Measurements from ENCODE around the gene MGAT3.

Gene MGAT3

DNA sequence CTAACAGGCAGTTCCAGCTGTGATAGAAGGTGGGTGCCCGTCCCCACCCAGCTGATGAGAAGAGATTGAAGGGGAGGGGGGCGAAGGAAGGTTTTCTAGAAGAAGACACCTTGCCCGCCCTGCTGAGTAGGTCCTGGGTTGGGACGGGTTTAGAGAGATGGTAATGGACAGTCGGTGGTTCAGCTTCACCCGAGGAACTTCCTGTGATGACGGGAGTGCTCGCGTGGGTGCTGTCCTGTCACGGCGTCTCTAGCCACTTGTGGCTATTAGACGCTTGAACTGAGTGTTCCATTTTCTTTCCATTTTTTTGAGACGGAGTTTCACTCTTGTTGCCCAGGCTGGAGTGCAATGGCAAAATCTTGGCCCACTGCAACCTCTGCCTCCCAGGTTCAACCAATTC is 27.6 kb upstream of the MGAT3 start:
- DNase-seq (ENCODE audit: low spot score) = no peak

DNA sequence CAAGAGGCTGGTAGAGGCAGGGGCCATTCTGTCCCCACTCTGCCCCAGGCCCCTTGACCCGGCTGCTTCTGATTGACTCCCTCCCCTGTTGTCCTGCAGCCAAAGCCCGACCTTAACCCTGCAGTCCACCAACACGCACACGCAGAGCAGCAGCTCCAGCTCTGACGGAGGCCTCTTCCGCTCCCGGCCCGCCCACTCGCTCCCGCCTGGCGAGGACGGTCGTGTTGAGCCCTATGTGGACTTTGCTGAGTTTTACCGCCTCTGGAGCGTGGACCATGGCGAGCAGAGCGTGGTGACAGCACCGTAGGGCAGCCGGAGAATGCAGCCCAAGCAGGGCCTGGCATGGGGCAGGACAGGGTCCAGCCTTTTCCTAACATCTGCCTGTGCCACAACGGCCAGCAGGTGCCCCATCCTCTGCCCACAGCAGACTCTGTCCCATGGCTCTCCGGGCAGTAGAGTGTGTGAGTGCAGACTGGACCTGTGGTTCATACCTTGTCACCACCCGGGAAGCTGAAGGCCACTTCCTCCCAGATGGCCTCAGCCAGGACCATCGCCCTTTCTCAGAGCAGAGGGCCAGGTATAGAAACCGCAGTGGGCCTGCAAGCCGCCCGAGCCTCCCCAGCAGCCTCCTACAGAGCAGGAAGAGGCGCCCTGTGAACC is 26.8 kb upstream of the MGAT3 start:
- DNase-seq (ENCODE audit: low spot score) = no peak

DNA sequence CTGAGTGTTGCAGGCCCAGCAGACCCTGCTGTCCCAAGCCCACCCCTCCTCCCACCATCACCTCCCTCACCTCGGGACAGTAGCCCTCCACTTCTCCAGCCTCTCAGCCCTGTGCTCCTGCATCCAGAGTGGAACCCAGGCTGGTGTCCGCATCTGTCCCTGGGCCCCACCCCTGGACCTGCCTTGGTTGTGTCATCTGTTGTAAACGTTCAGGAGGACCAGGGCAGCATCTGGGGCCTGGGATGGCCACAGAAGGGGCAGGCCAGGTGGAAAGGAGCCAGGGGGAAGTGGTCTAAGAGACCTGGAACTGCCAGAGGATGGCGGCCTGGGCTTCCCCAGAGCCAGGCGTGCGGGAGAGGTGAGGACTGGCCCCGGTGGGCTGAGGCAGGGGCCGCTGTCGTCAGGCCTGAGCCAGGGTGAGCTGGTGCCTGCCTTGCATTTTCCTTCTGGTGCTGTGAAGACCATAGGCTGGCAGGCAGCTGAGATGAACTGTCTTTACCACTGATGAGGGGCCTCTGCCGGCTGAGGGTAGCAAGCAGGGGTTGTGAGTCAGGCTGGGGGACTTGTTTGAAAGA is 26.1 kb upstream of the MGAT3 start:
- no peak for DNase-seq (ENCODE audit: low spot score)

DNA sequence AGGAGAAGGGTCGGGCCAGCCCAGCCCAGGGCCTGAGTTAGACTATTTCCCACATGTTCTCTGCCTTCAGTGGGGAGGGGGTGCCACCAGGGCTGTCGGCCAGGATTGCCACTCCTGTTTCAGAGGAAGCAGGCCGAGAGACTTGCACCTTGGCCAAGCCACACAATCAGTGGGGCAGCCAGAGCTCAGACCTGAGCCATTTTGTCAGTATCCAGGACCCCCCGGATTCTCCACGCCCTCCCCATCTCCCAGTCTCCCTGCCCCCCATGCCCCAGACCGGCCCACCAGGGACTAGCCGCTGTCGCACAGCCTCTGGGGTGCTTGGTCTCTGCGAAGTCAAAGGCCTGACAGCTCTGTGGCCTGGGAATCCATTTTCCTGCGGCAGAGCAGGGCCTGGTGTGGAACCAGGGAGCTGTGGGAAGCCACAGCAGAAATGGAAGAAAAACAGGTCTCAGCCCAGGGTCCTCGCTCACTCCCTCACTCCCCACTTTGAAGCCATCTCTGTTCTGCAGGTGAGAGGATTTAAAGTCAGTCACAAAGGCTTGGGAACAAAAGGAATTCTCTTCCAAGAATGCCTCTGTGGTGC is 25.5 kb upstream of the MGAT3 start:
- no peak for DNase-seq (ENCODE audit: low spot score)

DNA sequence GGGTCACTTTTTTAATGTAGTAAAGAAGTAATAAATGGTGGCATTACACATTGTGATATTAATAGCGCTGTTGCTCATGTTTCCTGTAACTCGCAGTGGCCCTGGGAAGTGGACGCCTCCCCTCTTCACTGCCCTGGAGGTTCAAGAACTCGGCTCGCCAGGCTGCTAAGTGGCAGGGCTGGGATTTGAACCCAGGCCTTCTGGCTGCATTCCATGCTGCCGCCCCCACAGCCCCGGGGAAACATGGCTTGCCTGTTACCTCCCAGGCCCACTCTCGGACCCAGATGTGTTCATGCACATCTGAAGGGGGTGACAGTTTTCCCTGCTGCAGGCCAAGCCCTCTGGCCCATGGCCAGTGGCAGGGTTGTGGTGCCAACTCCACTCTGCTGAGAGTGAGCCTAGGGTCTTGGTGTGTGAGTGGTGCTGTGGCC is 25.0 kb upstream of the MGAT3 start:
- no peak for DNase-seq (ENCODE audit: low spot score)

DNA sequence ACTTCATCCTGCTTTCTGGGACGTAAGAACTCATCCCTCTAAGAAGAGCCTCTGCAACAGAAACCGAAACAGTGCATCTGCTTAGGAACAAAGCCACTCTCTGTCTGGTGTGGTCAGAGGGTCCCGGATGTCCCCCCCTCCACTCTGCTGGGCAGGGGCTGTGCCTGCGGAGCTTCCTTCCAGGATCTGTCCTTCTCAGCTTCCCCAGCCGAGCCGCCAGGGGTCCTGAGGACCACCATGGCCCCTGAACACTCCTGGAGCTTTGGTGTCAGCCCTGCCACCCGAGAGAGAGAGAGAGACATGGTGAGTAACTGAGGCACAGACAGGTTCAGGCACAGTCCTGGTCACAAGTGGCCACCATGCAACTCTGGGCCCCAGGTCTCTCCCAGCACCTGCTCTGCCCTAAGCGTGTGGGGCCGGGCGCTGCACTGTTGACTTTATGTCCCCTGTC is 24.4 kb upstream of the MGAT3 start:
- DNase-seq (ENCODE audit: low spot score) = no peak

DNA sequence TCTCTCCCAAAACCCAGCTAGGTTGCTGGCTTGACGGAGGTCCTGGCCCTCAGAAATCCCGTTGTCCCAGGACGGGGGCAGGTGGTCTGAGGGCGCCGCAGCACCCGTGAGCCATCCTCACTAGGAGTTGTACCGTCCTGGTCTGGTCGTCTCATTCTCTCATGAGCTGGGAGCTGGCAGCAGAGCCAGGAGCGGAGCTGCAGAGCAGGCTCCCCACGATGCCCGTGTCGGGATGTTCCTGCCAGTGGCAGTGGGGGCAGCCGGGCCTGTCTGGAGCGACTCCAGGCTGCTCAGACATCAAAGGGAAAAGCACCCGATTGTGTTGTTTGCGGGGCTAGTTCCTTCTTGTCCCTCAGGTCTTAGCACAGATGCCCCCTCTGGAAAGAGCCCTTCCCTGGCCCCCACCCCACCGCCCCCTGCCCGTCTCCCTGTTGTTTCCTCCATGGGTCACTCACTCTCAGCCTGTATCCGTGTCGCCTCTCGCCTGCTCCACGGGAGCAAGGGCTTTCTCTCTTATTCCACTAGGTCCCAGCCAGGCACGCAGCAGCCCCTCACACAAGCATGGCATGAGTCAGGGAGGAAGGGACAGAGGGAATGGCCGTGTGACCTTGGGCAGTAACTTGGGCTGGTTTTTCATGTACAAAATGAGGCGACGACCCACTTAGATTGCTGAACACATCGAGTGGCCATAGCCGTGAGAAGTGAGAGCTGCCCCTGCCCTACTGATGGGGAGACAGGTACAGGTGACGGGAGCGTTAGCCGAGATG is 23.2 kb upstream of the MGAT3 start:
- DNase-seq (ENCODE audit: low spot score) = no peak

DNA sequence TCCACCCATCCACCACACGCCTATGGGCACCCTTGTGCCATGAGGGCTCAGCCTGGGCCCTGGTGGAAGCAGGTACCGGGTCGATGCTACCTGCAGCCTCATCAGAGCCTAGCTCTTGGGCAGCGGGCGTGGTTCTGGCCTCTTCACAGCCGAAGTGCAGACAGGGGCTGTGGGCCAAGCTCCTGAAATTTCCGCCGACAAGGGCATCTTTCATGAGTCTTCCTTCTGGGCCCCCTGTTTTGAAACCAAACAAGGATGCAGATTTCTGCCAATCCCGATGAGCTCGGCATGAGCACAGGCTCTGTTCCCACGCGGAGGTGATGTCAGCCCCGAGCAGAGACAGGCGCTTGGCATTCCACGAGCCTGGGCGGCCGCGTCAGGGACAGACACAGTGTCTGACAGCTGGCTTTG is 22.6 kb upstream of the MGAT3 start:
- DNase-seq (ENCODE audit: low spot score) = no peak

DNA sequence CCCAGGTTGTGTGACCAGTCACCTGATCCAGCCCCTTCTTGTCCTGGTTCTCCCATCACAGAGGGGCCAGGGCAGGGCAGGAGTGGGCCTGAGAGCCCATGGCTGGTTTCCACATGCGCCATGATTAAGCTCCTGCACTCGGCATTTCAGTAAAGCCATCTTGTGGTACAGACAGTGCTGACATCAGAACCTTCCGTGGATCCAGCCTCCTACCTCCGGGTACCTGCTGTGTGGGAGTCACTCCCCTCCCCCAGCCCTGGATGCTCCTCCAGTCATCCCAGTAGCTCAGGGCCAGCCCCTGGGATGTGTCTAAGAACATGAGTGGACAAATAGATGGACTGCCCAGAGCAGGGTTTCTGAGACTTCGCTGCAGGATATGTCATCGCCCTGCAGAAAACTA is 22.1 kb upstream of the MGAT3 start:
- no peak for DNase-seq (ENCODE audit: low spot score)

DNA sequence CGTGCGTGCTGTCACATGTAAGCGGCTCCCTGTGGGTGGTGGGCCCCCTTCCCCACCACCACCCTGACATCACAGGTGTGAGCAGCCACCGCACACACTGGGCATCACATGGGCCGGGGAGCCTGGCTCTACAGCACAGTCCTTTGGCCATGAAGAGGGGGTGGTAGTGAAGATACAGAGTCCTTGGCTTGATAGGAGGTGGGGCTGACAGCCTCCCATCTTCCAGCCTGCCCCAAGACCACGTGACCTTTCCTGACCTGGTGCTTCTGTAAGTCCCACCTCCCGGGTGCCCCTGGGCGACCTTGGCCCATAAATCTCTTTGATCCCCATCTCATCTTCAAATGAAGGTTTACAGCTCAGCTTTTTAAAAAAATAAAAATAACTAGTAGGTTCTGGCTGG is 21.2 kb upstream of the MGAT3 start:
- DNase-seq (ENCODE audit: low spot score) = no peak

DNA sequence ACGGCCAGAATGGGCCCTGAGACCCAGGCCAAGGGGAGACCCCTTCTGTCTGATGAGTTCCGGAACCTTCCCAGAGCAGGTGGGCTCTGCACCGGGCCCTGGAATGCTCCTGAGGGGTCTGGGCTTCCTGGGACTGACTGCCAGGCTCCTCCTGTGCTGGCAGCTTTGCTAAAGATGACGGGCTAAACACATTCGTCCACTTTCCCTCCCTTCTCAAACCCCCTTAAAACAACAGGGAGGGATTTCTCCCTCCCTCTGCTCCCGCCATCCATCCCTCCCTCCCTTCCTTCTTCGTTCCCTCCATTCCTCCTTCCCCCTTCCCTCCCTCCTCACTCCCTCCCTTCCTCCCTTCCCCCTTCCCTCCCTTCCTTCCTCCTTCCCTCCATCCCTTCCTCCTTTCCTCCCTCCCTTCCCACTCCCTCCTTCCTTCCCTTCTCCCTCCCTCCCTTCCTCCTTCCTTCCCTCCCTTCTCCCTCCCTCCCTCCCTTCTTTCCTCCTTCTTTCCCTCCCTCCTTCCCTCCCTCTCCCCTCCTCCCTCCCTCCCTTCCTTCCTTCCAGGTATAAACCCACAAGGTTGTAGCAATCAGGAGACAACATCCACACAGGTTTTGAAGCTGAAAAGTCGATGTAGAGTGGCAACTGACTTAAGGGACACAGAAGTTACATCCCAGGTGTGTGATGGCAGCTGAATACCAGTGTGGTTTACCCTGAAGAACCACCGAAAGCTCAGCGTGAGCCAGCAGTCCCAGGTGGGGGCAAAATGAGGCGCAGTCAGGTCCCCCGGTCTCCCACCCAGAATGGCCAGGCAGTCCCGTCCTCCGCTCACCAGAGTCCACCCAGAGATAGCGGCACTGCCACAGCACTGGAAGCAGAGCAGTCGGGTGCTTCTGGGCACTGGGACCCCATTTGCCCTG is 18.8 kb upstream of the MGAT3 start:
- DNase-seq (ENCODE audit: low spot score) = no peak

DNA sequence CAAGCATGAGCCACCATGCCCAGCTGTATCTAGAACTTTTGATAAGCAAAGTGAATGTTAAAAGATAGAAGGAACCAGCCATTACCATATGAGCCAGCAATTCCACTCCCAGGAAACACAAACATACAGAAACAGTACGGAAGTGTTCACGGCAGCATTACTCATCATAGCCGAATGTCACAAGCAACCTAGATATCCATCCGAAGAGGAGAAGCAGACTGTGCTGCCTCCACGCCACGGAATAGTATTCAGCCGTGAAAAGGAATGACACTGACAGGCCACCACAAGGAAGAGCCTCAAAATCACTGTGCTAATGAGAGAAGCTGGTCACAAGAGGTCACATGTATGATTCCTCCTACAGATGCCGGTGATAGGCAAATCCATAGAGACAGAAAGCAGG is 17.6 kb upstream of the MGAT3 start:
- DNase-seq (ENCODE audit: low spot score) = no peak

DNA sequence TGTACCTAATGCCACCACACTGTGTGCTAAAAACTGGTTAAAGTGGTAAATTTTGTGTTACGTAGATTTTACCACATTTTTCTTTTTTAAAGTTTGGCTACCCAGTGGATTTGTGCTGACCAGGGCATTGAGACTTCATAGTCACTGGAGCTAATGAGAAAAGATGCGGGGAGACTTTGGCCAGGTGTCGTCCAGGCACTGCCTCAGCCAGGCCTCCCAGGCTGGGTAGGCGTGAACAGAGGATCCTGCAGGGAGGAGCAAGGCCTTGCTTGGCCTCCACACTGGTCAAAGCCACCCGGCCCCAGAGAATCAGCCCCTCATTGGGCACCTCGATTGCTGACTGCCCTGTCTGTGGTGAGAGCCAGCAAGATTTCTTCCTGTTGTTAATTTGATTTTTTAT is 13.4 kb upstream of the MGAT3 start:
- no peak for DNase-seq (ENCODE audit: low spot score)

DNA sequence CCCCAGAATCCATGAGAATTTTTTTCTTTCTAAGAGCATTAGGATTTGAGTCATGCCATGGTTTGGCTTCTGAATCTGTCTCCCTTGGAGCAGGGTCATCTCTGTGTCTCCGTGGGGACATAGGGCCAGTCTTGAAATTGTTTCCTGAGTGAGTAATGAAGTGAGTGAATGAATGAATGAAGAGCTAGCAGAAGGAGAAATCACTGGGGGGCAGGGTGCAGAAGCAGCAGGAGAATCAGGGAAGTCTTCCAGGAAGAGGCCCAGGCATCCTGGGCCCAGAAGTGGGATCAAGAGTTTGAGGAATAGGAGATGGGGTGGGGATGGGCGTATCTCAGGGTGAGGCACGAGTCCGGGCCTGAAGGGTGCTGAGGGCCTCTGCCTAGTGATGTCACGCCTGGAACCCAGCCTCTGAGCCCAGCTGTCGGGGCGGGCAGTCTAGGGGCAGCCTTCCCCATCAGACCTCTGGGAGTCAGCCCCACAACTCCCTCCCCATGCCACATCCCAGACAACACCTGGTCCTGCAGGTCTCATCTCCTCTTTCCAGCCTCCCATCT is 12.5 kb upstream of the MGAT3 start:
- DNase-seq (ENCODE audit: low spot score) = no peak

DNA sequence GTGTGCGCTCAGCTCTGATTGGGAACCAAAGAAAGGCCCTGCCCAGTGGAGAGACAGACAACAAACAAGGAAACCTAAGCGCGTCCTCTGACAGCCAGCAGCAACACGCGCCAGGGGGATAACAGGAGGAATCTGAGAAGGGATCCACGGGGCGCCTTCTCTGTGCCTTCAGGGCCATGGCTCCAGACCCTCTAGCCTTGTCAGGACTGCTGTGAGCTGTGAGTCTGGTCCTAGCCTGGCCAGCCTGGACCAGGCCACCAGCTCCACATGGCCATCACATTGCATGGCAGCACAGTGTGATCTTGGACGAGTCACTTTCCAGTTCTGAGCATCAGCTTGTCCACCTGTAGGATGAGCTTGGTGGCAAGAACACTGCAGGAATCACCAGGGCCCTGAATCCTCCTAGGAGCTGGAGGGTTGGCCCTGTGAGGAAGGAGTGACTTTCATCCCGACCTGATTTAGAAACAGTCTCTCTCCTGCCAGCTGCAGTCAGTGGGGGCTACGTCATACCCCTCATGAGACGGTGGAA is 11.8 kb upstream of the MGAT3 start:
- DNase-seq (ENCODE audit: low spot score) = no peak

DNA sequence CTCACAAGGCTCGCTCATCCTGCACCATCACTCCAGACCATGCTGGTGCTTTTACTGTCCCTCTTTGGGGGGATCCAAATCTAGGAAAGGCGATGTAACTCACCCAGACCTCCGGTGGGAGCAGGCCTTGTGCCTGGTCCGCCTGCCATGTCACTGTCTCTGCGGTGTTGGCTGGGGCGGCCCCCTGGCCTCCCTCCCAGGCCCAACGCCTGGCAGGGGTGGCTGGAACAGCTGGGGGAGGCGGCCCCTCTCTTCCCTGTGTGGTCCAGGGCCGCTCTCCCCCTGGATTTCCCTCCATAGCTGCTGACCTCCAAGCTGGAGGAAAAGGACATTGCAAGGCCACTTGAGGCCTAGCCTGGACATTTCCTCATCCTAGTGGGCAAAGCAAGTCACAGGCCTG is 11.1 kb upstream of the MGAT3 start:
- DNase-seq (ENCODE audit: low spot score) = no peak

DNA sequence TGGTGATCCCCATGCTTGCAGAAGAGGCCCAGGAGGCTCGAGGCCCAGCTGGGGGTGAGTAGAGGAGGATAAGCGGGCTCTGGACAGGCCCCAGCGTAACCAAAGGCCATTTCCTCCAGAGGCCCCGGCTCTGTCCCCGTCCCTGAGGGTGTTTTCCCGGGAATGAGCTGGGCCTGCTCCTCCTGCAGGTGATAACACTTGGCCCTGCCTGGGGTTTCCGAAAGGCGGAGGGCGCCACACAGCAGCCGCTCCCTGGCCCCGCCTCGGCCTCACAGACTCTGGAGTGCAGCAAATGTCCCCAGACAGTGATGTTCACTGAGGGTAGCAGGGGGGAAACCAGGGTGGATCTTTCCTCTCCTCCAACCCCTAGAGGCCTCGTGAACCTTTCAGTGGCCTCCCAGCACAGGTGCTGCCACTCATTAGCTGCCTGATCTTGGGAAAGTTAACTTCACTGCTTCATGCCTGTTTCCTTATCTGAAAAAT is 10.5 kb upstream of the MGAT3 start:
- DNase-seq (ENCODE audit: low spot score) = no peak

DNA sequence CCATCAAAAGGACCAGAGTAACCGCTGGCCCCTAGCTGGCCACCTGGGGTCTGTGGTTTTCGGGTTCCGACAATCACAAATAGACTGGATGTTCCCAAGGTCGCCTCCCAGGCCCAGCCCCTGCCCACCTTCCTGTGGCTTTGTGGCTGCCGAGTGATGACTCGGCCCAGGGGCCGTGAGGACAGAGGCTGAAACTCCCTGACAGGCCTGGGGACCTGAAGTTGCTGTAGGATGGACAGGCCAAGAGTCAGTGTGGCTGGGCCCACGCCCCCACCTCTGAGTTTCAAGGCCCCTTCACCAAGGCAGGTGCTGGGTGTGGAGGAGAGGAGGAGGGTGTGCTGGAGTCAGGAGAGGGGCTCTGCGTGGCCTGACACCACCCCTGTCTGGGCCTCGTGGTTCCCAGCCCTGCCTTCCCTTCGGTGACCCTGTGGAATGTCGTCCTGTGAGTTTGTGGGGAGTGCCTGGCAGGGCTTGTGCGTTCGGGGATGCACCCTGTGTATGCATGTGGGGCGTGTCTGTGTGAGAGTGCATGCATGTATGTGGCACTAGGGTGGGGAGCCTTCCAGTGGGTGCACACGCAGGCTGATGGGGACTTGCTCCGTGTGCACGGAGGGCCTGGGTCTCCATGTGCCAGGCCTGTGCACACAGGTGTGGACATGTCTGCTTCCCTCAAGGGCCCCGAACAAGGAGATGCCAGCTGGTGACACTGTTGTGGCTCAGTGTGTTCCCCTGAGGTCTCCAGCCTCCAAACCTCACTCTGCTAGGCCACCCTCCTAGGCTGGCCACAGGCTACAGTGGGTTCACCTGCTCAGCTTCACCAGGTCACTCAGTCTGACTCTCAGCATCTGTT is 8.4 kb upstream of the MGAT3 start:
- no peak for DNase-seq (ENCODE audit: low spot score)

DNA sequence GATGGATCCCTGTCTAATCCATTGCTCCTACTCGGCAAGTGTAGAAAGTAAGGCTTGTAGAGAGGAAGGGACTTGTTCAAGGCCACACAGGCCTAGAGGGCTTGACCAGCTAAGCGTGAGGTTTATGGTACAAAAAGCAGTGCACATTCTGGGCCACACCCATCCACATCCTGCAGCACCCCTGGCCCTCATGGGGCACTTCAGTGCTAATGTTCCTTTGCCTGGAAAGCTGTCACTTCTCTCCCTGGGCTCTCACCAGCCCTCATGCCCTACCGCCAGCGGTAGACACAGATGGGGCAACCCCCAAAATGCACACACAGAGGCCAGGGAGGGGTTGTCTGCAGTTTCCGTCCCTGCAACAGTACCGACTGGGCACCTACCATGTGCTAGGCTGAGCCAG is 7.1 kb upstream of the MGAT3 start:
- DNase-seq (ENCODE audit: low spot score) = no peak

DNA sequence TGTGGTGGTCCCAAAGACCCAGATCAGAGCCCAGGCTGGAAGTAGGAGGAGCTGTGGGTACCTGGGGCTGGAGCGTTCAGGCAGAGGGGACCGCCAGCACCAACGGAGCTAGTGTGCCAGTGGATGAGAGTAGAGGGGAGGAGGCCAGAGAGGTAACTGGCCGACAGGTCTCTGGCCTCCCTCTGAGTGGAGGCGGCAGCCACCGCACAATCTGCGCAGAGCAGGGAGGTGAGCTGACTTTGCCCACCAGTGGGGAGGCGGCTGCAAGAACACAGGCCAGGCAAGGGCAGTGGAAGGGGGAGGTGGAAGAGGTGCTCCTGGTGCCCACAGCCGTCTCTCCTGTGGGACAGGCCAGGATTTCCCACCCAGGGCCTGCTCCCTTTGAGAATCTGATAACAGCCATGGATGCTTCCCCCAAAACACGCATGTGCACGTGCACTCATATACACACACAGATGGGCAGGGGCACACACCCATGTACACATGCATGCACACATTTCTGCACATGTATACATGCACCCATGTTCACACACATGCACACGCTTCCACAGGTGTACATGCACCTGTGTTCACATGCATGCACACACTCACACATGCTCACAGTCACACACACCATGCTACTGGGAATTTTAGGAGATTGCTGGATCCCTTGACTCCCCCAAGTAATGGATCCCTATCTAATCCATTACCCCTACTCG is 6.4 kb upstream of the MGAT3 start:
- DNase-seq (ENCODE audit: low spot score) = no peak

Data from activated CD4-positive, alpha-beta T cell treated with anti-CD3 and anti-CD28 coated beads, Interleukin-2, Interleukin-4, amounts not matched to agents 100 ng/mL and 50 ng/mL, durations not matched to agents 16 hours and 8 hours (primary cell).